Vagina (tissue), 2 donors: ENCODE measurements around the gene TOMM40L.

Experiments used
- CTCF ChIP-seq, 3 experiments: fragments of 450-650 bp in 2 of 3; fragments of 200-600 bp in 1 of 3; sonication (generic) in 1 of 3; IDR thresholded peaks; one replicate each; pipeline ENCODE4 v1.5.1; 2017 to 2019; ENCODE audit warnings: antibody characterized with exemption in 3 of 3, mild to moderate bottlenecking in 2 of 3, moderate library complexity in 2 of 3
- POLR2A ChIP-seq, 2 donors: fragments of 450-650 bp; IDR thresholded peaks; one replicate each; pipeline ENCODE4 v1.6.1; 2017; ENCODE audit warnings: antibody characterized with exemption in 2 of 2, mild to moderate bottlenecking in 2 of 2, moderate library complexity in 2 of 2
- POLR2AphosphoS5 ChIP-seq, 2 donors: sonication (generic); formaldehyde crosslinking; IDR thresholded peaks; one replicate each; pipeline ENCODE4 v1.9.0; 2017; ENCODE audit warnings: antibody characterized with exemption in 2 of 2, mild to moderate bottlenecking in 2 of 2, low read depth in 1 of 2; ENCODE audit not compliant: insufficient read depth in 1 of 2

DNA sequence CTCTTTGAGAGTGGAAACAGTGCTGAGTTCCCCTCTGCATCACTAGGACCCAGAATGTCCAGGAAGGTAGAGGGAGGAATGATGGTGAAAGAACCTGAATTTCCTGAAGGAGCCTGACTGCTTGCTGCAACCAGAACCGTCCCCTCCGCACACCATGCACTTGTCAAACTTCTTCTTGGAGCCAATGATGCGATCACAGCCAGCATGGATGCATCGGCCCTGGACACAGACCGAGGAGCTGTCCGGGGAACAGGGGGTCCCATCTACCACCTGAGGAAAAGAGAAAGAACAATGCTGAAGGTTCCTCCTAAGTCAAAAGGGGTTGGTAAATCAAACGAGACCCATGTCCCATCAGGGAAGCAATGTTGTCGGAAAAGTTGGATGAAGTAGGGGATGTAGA is 33.9 kb upstream of the TOMM40L start:
- TF ChIP-seq POLR2AphosphoS5 (IDR thresholded peaks at IDR 0.05; ENCODE audit: insufficient read depth in 1 of 2, low read depth in 1 of 2) (no peak), POLR2A (IDR thresholded peaks at IDR 0.05) (no peak), CTCF (IDR thresholded peaks at IDR 0.05) (no peak)
